Transverse colon (tissue), 4 donors: ENCODE measurements around the gene GLP1R. TPM values are rescaled to one million over a fixed set of nuclear protein-coding genes. Genes with fewer than 3 reads are reported as not detected.

Experiments used
- DNase-seq: peaks from one replicate; pipeline ENCODE4 v3.0.0-alpha.2; 2019
- H3K27ac ChIP-seq, 4 donors: fragments of 200-600 bp; sonication (generic); 2 replicates each; pipeline ENCODE4 v1.5.1; 2016 to 2018; ENCODE audit warnings: inconsistent platforms in 4 of 4
- H3K27me3 ChIP-seq: fragments of 200-600 bp; sonication (generic); 2 replicates; pipeline ENCODE4 v1.5.1; 2017; ENCODE audit warnings: inconsistent platforms
- H3K36me3 ChIP-seq, 4 donors: fragments of 200-600 bp; sonication (generic); 2 replicates each; pipeline ENCODE4 v1.5.1; 2017 to 2019; ENCODE audit warnings: inconsistent platforms in 4 of 4
- H3K4me1 ChIP-seq, 4 donors: fragments of 200-600 bp; sonication (generic); 2 replicates each; pipeline ENCODE4 v1.5.1; 2017 to 2020; ENCODE audit warnings: inconsistent platforms in 4 of 4
- H3K4me3 ChIP-seq, 4 donors: fragments of 200-600 bp; sonication (generic); 1 replicate in 1 of 4; 2 replicates in 3 of 4; pipeline versions ENCODE4 v1.5.1 to v1.6.1; 2017 to 2019; ENCODE audit warnings: inconsistent platforms in 4 of 4
- H3K9me3 ChIP-seq, 2 donors: fragments of 200-600 bp; sonication (generic); 2 replicates each; pipeline ENCODE4 v1.5.1; 2017 to 2019; ENCODE audit warnings: inconsistent platforms in 2 of 2
- EP300 ChIP-seq: sonication (generic); formaldehyde crosslinking; IDR thresholded peaks from one replicate; pipeline ENCODE4 v1.6.1; 2017; ENCODE audit warnings: antibody characterized with exemption, low read depth
- POLR2A ChIP-seq: fragments of 450-650 bp; IDR thresholded peaks from one replicate; pipeline ENCODE4 v1.6.1; 2016; ENCODE audit warnings: antibody characterized with exemption, mild to moderate bottlenecking, moderate library complexity
- POLR2AphosphoS5 ChIP-seq, 3 donors: sonication (generic); formaldehyde crosslinking; IDR thresholded peaks; one replicate each; pipeline ENCODE4 v1.6.1; 2016; ENCODE audit warnings: antibody characterized with exemption in 3 of 3
- WGBS, 2 donors: methylation state at CpG; one replicate each; pipeline ENCODE4 v1.1.5; 2018; ENCODE audit warnings: low coverage in 1 of 2; 5-methylcytosine and 5-hydroxymethylcytosine counted together
- in situ Hi-C, 4 donors: fragments of 200-750 bp; cut with MboI; loops; one replicate each; pipeline versions ENCODE4 v1.15.0 to v1.15.1; 2017; ENCODE audit warnings: low sequenced_read_pairs in 3 of 4, low pct_ligation_motif_present in 1 of 4, low pct_unique_long_range_greater_than_20kb in 1 of 4
- intact Hi-C: fragments of 100-400 bp; cut with DNase I; formaldehyde crosslinking; loops from one replicate; pipeline ENCODE4 v1.15.1; 2023; ENCODE audit warnings: low total_unique reads
- total RNA-seq, 4 donors: library from RNA; depleted of rRNA; stranded (reverse); fragments of >200 nt; gene quantifications; one replicate each; pipeline ENCODE4 v1.1.0, GENCODE V29; 2016
- TF ChIP-seq, protein P1 (sequence below), 5 experiments: fragments of 200-600 bp in 3 of 5; fragments of 450-650 bp in 2 of 5; sonication (generic) in 3 of 5; IDR thresholded peaks; 1 replicate in 2 of 5; 2 replicates in 3 of 5; pipeline ENCODE4 v1.5.1; 2016 to 2017; ENCODE audit warnings: antibody characterized with exemption in 5 of 5, inconsistent platforms in 3 of 5, mild to moderate bottlenecking in 2 of 5, moderate library complexity in 1 of 5

The GLP1R gene
- total RNA-seq, 4 donors from 2014 or later: not detected

GRCh38 chr6:39084506-39084905 is 35.9 kb downstream of the GLP1R start:
- no peak overlapping the region for H3K27ac ChIP-seq
- H3K36me3 ChIP-seq: no peaks in the 10 kb centered on the region
- H3K4me1 ChIP-seq: peaks cover 0 to 4% (median 0%) of the 10 kb centered on the region in 4 donors
- H3K9me3 ChIP-seq: no peaks in the 10 kb centered on the region
- no peak overlapping the region for H3K4me3 ChIP-seq
- H3K27me3 ChIP-seq: peaks cover 5% of the 10 kb centered on the region
- TF ChIP-seq POLR2AphosphoS5 (IDR thresholded peaks at IDR 0.05): peak in 1 of 3 donors; percentile 43
- TF ChIP-seq POLR2A: no peak
- intact Hi-C loops: no loop called here
- no peak for DNase-seq
- 79 to 90% methylated on average over 2 to 7 of the region's 7 CpGs for WGBS, 2 donors
- in situ Hi-C loops: no loop called here

- Histone ChIP-seq H3K27ac (no peak overlapping the region), H3K36me3 (no peaks in the 10 kb centered on the region), H3K9me3 (no peaks in the 10 kb centered on the region), H3K4me1 (peaks cover 0 to 4% (median 0%) of the 10 kb centered on the region in 4 donors), H3K4me3 (no peak overlapping the region), H3K27me3 (peaks cover 5% of the 10 kb centered on the region)
- DNase-seq: no peak
- TF ChIP-seq, protein P1, sequence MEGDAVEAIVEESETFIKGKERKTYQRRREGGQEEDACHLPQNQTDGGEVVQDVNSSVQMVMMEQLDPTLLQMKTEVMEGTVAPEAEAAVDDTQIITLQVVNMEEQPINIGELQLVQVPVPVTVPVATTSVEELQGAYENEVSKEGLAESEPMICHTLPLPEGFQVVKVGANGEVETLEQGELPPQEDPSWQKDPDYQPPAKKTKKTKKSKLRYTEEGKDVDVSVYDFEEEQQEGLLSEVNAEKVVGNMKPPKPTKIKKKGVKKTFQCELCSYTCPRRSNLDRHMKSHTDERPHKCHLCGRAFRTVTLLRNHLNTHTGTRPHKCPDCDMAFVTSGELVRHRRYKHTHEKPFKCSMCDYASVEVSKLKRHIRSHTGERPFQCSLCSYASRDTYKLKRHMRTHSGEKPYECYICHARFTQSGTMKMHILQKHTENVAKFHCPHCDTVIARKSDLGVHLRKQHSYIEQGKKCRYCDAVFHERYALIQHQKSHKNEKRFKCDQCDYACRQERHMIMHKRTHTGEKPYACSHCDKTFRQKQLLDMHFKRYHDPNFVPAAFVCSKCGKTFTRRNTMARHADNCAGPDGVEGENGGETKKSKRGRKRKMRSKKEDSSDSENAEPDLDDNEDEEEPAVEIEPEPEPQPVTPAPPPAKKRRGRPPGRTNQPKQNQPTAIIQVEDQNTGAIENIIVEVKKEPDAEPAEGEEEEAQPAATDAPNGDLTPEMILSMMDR (IDR thresholded peaks at IDR 0.05): no peak
- no peak for TF ChIP-seq POLR2AphosphoS5 (IDR thresholded peaks at IDR 0.05)
- no peak for TF ChIP-seq POLR2A
- no peak for TF ChIP-seq EP300
- in situ Hi-C loops (no loop called here), intact Hi-C loops (no loop called here)
- WGBS, 2 donors: 83% methylated on average over 3 to 5 of the region's 5 CpGs
These were observed 36.7 kb downstream of the GLP1R start for GRCh38 chr6:39085129-39085797.

- Histone ChIP-seq H3K4me3 (no peak overlapping the region), H3K9me3 (no peaks in the 10 kb centered on the region), H3K36me3 (no peaks in the 10 kb centered on the region), H3K27ac (no peak overlapping the region), H3K27me3 (peaks cover 9% of the 10 kb centered on the region), H3K4me1 (peaks cover 0 to 4% (median 0%) of the 10 kb centered on the region in 4 donors)
- DNase-seq: no peak
- in situ Hi-C loops: no loop called here
- TF ChIP-seq EP300 (no peak), POLR2AphosphoS5 (IDR thresholded peaks at IDR 0.05) (no peak), POLR2A (no peak)
- TF ChIP-seq, protein P1 (IDR thresholded peaks at IDR 0.05): no peak
- intact Hi-C loops: no loop called here
- WGBS, 2 donors: 52% methylated on average over 7 of the region's 7 CpGs; no CpG with 5 or more reads in 1 of the 2 donors
These were observed 37.7 kb downstream of the GLP1R start for GRCh38 chr6:39086294-39086693.

DNA sequence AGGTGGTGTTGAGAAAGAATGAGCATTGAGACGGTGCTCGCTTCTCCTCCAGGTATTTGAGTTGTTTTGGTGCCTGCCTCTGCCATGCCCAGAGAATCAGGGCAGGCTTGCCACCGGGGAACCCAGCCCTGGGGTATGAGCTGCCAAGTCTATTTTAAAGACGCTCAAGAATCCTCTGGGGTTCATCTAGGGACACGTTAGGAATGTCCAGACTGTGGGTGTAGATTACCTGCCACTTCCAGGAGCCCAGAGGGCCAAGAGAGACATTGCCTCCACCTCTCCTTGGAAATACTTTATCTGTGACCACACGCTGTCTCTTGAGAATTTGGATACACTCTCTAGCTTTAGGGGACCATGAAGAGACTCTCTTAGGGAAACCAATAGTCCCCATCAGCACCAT is 38.1 kb downstream of the GLP1R start:
- no peak for DNase-seq
- Histone ChIP-seq H3K27me3 (peaks cover 9% of the 10 kb centered on the region), H3K27ac (no peak overlapping the region), H3K4me1 (peaks cover 0 to 4% (median 0%) of the 10 kb centered on the region in 4 donors), H3K9me3 (no peaks in the 10 kb centered on the region), H3K36me3 (no peaks in the 10 kb centered on the region), H3K4me3 (no peak overlapping the region)
- TF ChIP-seq POLR2A (no peak), EP300 (no peak), POLR2AphosphoS5 (IDR thresholded peaks at IDR 0.05) (no peak)
- TF ChIP-seq, protein P1 (IDR thresholded peaks at IDR 0.05): no peak
- intact Hi-C loops: no loop called here
- in situ Hi-C loops: no loop called here
- WGBS, 2 donors: 56% methylated on average over 6 of the region's 6 CpGs; no CpG with 5 or more reads in 1 of the 2 donors
